ENCODE data around the gene PLCH2. TPM values are rescaled to one million over a fixed set of nuclear protein-coding genes. Genes with fewer than 3 reads are reported as not detected.

The PLCH2 gene
- total and polyA plus RNA-seq, 8 donors = 0.67 to 6.5 (median 3.7) TPM

DNA sequence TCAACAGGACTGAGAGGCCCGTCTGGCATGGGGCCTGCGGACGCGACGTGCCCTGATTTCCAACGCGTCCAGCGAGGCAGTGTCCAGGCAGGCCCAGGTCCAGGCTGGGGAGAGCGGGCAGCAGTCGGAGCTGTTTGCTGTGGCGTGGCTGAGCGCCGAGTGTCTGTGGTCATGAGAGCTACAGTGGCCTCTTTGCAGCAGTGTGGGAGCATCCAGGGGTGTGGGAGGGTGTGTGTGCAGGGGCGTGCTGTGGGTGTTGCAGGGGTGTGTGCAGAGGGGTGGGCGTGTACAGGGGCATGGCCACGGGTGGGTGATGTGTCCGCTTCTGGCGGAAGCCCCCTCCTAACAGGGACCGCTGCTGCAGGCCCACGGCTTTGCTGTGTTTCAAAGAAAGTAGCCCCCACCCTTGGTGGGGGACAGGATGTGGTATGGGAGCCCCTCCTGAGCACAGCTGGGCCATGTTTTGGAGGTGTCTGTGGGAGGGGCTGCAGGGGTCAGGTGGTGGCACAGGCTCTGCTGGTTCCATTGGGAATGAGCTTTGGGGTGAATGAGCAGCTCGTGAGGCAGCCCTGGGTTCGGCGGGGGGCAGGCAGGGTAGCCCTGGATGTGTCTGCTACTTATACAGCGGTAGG is 17.7 kb downstream of the PLCH2 start:
- Histone ChIP-seq H3K4me1 (no peaks in the 10 kb centered on the region), H3K9me3 (peaks cover 0 to 8% of the 10 kb centered on the region in 2 donors), H3K36me3 (no peaks in the 10 kb centered on the region), H3K27me3 (peaks cover 0 to 58% of the 10 kb centered on the region in 2 donors), H3K4me3 (no peak overlapping the region), H3K27ac (no peak overlapping the region)
- ATAC-seq (no peak), DNase-seq (no peak)
- TF ChIP-seq, protein P1, sequence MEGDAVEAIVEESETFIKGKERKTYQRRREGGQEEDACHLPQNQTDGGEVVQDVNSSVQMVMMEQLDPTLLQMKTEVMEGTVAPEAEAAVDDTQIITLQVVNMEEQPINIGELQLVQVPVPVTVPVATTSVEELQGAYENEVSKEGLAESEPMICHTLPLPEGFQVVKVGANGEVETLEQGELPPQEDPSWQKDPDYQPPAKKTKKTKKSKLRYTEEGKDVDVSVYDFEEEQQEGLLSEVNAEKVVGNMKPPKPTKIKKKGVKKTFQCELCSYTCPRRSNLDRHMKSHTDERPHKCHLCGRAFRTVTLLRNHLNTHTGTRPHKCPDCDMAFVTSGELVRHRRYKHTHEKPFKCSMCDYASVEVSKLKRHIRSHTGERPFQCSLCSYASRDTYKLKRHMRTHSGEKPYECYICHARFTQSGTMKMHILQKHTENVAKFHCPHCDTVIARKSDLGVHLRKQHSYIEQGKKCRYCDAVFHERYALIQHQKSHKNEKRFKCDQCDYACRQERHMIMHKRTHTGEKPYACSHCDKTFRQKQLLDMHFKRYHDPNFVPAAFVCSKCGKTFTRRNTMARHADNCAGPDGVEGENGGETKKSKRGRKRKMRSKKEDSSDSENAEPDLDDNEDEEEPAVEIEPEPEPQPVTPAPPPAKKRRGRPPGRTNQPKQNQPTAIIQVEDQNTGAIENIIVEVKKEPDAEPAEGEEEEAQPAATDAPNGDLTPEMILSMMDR (IDR thresholded peaks at IDR 0.05) = no peak
- intact Hi-C loops (cut with DNase I) = no loop called here

DNA sequence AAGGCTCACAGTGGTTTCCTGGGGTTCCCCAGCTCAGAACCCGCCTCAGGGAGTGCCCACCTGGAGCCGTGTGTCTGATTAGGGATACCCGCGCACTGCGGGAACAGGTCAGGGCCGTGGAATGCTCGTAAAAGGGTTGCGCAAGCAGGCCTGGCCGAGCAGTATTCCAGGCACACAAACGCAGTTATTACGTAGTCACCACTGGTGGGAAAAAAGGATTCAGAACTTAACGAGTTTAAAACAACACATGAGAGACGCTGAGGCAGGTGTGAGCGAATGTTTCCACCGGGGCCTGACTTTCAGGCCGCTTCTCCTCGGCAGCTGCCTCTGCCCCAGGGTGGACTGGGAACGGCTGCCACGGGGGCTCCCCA is 18.2 kb downstream of the PLCH2 start:
- intact Hi-C loops (cut with DNase I) = no loop called here
- TF ChIP-seq, protein P1 (IDR thresholded peaks at IDR 0.05) = no peak
- Histone ChIP-seq H3K27ac (no peak overlapping the region), H3K9me3 (peaks cover 0 to 3% of the 10 kb centered on the region in 2 donors), H3K4me1 (no peaks in the 10 kb centered on the region), H3K4me3 (no peak overlapping the region), H3K36me3 (no peaks in the 10 kb centered on the region), H3K27me3 (peaks cover 0 to 63% of the 10 kb centered on the region in 2 donors)
- no peak for DNase-seq
- ATAC-seq = peak; percentile 58

DNA sequence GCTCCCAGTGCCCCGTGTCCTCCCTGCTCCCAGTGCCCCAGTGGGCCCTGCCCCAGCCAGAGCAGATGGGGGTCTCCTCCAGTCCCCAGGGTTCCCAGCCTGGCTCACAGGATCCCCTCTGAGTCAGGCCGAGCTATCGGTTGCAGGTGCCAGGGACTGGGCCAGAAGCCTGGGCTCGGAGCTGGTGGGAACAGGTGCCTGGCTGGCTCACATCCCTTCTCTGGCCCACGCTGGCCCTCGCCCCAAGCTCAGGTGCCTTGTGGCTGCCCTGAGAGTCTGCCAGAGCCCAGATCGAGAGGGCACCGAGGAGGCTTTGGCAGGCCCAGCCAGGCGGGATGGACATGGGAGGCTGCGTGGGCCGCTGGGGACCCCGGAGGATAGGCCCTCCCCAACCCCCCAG is 18.9 kb downstream of the PLCH2 start:
- ATAC-seq = no peak
- Histone ChIP-seq H3K36me3 (no peaks in the 10 kb centered on the region), H3K4me3 (no peak overlapping the region), H3K27ac (no peak overlapping the region), H3K4me1 (peaks cover 0 to 5% of the 10 kb centered on the region in 2 donors), H3K27me3 (peaks cover 0 to 69% of the 10 kb centered on the region in 2 donors), H3K9me3 (no peaks in the 10 kb centered on the region)
- DNase-seq = no peak
- TF ChIP-seq, protein P1 (IDR thresholded peaks at IDR 0.05) = no peak
- intact Hi-C loops (cut with DNase I) = no loop called here

DNA sequence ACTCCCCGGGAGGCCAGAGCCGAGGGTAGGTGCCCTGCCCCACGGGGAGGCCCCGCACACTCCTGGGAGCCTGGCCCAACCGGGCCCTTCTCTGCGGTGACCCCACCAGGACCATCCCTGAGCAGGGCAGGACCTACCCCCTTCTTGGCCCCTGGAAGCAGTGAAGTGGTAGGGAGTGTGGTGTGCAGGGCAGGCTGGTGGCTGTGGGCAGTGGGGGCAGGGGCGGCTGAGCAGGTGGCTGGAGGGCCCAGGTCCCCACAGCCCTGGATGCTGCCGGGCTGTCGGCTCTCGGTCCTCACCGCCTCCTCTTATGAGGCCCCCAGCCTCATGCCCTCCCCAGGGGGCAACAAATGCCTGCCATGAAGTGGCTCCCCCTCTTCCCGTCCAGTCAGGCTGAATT is 19.5 kb downstream of the PLCH2 start:
- Histone ChIP-seq H3K36me3 (no peaks in the 10 kb centered on the region), H3K4me1 (peaks cover 0 to 9% of the 10 kb centered on the region in 2 donors), H3K4me3 (no peak overlapping the region), H3K27ac (no peak overlapping the region), H3K27me3 (peaks cover 0 to 73% of the 10 kb centered on the region in 2 donors), H3K9me3 (no peaks in the 10 kb centered on the region)
- TF ChIP-seq, protein P1 (IDR thresholded peaks at IDR 0.05) = no peak
- DNase-seq = no peak
- intact Hi-C loops (cut with DNase I) = no loop called here
- ATAC-seq = no peak

DNA sequence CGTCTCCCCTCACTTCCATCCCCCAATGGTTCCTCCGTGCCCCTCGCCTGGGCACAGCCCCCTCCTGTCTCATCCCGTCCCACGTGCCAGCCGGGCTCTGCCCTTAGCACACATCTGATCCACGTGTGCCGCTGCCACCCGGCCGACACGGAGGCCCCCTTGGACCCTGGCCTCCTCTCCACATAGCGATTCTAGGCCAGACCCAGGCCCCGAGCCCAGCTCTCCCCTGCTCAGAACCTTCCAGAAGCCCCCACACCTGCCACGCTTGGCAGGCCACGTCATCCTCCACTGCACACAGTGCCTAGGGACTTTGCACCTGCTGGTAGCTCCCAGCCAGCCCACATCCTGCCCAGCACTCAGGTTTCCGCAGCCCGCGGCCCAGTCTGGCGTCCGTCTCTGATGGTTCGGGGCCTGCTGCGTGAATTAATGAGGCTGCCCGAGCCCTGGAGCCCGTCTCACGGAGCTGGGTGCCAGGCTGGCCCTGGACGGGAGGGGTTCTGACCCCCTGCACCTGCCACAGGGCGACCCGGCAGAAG is 20.1 kb downstream of the PLCH2 start:
- peaks cover 0 to 74% of the 10 kb centered on the region in 2 donors for H3K27me3 ChIP-seq
- no peak for DNase-seq
- intact Hi-C loops (cut with DNase I) = no loop called here
- H3K4me1 ChIP-seq = peaks cover 0 to 9% of the 10 kb centered on the region in 2 donors
- H3K27ac ChIP-seq = no peak overlapping the region
- no peak overlapping the region for H3K4me3 ChIP-seq
- no peak for ATAC-seq
- TF ChIP-seq, protein P1 (IDR thresholded peaks at IDR 0.05) = no peak
- H3K9me3 ChIP-seq = no peaks in the 10 kb centered on the region
- no peaks in the 10 kb centered on the region for H3K36me3 ChIP-seq

Data from left lung (tissue), 10 donors.